ENCODE data around the gene AFF3.

- no peak for TF ChIP-seq CTCF (IDR thresholded peaks at IDR 0.05)
- TF ChIP-seq POLR2A (IDR thresholded peaks at IDR 0.05) = no peak
These were observed 453.1 kb downstream of the AFF3 start for GRCh38 chr2:99689145-99689742.
